Type B pancreatic cell (in vitro differentiated cells): Measurements from ENCODE around the gene GALNT1. TPM values are rescaled to one million over a fixed set of nuclear protein-coding genes. Genes with fewer than 3 reads are reported as not detected.

Experiments
- DNase-seq: peaks from one replicate; pipeline ENCODE4 v3.0.0; 2021; ENCODE audit warnings: mixed read lengths; ENCODE audit not compliant: unreplicated experiment; ENCODE audit errors: extremely low spot score
- H3K27ac Mint-ChIP-seq: 2 replicates; pipeline ENCODE4 v1.8.0; 2021; ENCODE audit warnings: mild to moderate bottlenecking, mixed read lengths
- H3K27me3 Mint-ChIP-seq: 2 replicates; pipeline ENCODE4 v1.8.0; 2021; ENCODE audit warnings: mixed read lengths
- H3K36me3 Mint-ChIP-seq: 2 replicates; pipeline ENCODE4 v1.8.0; 2021; ENCODE audit warnings: mixed read lengths
- H3K4me1 Mint-ChIP-seq: one replicate; pipeline ENCODE4 v1.8.0; 2021; ENCODE audit warnings: mixed read lengths; ENCODE audit not compliant: unreplicated experiment
- H3K4me3 Mint-ChIP-seq: 2 replicates; pipeline ENCODE4 v1.8.0; 2021; ENCODE audit warnings: mild to moderate bottlenecking, mixed read lengths
- H3K9me3 Mint-ChIP-seq: 2 replicates; pipeline ENCODE4 v1.8.0; 2021; ENCODE audit warnings: mixed read lengths
- CTCF ChIP-seq: fragments of 200-600 bp; sonication (generic); conservative IDR thresholded peaks from 2 replicates; pipeline ENCODE4 v1.5.0; 2021; ENCODE audit warnings: antibody characterized with exemption, mild to moderate bottlenecking
- total RNA-seq: library from RNA; stranded (reverse); gene quantifications from 2 replicates; pipeline ENCODE4 v1.2.1, GENCODE V29; 2021; ENCODE audit warnings: low replicate concordance

GALNT1 gene
- total RNA-seq, 1 donor from 2014 or later: 92.1 TPM

- DNase-seq: no peak
- Mint-ChIP-seq H3K4me3 (no peak overlapping the region), H3K27me3 (no peaks in the 10 kb centered on the region), H3K27ac (no peak overlapping the region), H3K36me3 (no peaks in the 10 kb centered on the region), H3K4me1 (no peaks in the 10 kb centered on the region), H3K9me3 (peaks cover 4% of the 10 kb centered on the region)
- TF ChIP-seq CTCF: no peak
These were observed 149.3 kb downstream of the GALNT1 start for GRCh38 chr18:35730691-35731370.

- no peaks in the 10 kb centered on the region for H3K36me3 Mint-ChIP-seq
- no peaks in the 10 kb centered on the region for H3K4me1 Mint-ChIP-seq
- H3K9me3 Mint-ChIP-seq: peaks cover 4% of the 10 kb centered on the region
- no peak for TF ChIP-seq CTCF
- H3K4me3 Mint-ChIP-seq: no peak overlapping the region
- no peak overlapping the region for H3K27ac Mint-ChIP-seq
- H3K27me3 Mint-ChIP-seq: no peaks in the 10 kb centered on the region
- DNase-seq: no peak
These were observed 150.2 kb downstream of the GALNT1 start for GRCh38 chr18:35731701-35732100.

- no peak for TF ChIP-seq CTCF
- no peak overlapping the region for H3K27ac Mint-ChIP-seq
- no peak for DNase-seq
These were observed 150.6 kb downstream of the GALNT1 start for GRCh38 chr18:35732162-35732561.

GRCh38 chr18:35732636-35733035 is 151.1 kb downstream of the GALNT1 start:
- no peak overlapping the region for H3K27ac Mint-ChIP-seq
- no peaks in the 10 kb centered on the region for H3K27me3 Mint-ChIP-seq
- no peaks in the 10 kb centered on the region for H3K4me1 Mint-ChIP-seq
- no peak for DNase-seq
- no peaks in the 10 kb centered on the region for H3K36me3 Mint-ChIP-seq
- no peak overlapping the region for H3K4me3 Mint-ChIP-seq
- TF ChIP-seq CTCF: no peak
- H3K9me3 Mint-ChIP-seq: peaks cover 4% of the 10 kb centered on the region

More at GRCh38 chr18:35732162-35732561, 150.6 kb downstream of the GALNT1 start:
- Mint-ChIP-seq H3K4me3 (no peak overlapping the region), H3K9me3 (peaks cover 4% of the 10 kb centered on the region), H3K27me3 (no peaks in the 10 kb centered on the region), H3K4me1 (no peaks in the 10 kb centered on the region), H3K36me3 (no peaks in the 10 kb centered on the region)

GRCh38 chr18:35733408-35733807 is 151.9 kb downstream of the GALNT1 start:
- H3K4me1 Mint-ChIP-seq: no peaks in the 10 kb centered on the region
- H3K9me3 Mint-ChIP-seq: peaks cover 4% of the 10 kb centered on the region
- TF ChIP-seq CTCF: no peak
- no peak overlapping the region for H3K4me3 Mint-ChIP-seq
- no peak for DNase-seq
- H3K27ac Mint-ChIP-seq: no peak overlapping the region
- H3K36me3 Mint-ChIP-seq: no peaks in the 10 kb centered on the region
- no peaks in the 10 kb centered on the region for H3K27me3 Mint-ChIP-seq
